Ascending aorta (tissue), 2 donors: ENCODE results near the gene UBXN4. TPM values are rescaled to one million over a fixed set of nuclear protein-coding genes. Genes with fewer than 3 reads are reported as not detected.

Experiments used
- DNase-seq, 2 donors: peaks; one replicate each; pipeline ENCODE4 v3.0.0-alpha.2; 2019; ENCODE audit warnings: low spot score in 2 of 2
- H3K27ac ChIP-seq, 2 donors: fragments of 200-600 bp; sonication (generic); one replicate each; pipeline ENCODE4 v1.5.1; 2016 to 2017; ENCODE audit warnings: mild to moderate bottlenecking in 1 of 2
- H3K27me3 ChIP-seq: fragments of 200-600 bp; sonication (generic); one replicate; pipeline ENCODE4 v1.5.1; 2017
- H3K36me3 ChIP-seq, 2 donors: fragments of 200-600 bp; sonication (generic); one replicate each; pipeline ENCODE4 v1.5.1; 2016
- H3K4me1 ChIP-seq, 2 donors: fragments of 200-600 bp; sonication (generic); one replicate each; pipeline ENCODE4 v1.5.1; 2016 to 2017; ENCODE audit warnings: mild to moderate bottlenecking in 1 of 2
- H3K4me3 ChIP-seq, 2 donors: fragments of 200-600 bp; sonication (generic); one replicate each; pipeline ENCODE4 v1.5.1; 2016 to 2017; ENCODE audit warnings: mild to moderate bottlenecking in 1 of 2
- H3K9me3 ChIP-seq, 2 donors: fragments of 200-600 bp; sonication (generic); one replicate each; pipeline ENCODE4 v1.5.1; 2016
- CTCF ChIP-seq, 3 experiments: fragments of 200-600 bp in 2 of 3; fragments of 450-650 bp in 1 of 3; sonication (generic) in 2 of 3; IDR thresholded peaks; one replicate each; pipeline ENCODE4 v1.5.1; 2016 to 2019; ENCODE audit warnings: antibody characterized with exemption in 3 of 3, mild to moderate bottlenecking in 1 of 3, moderate library complexity in 1 of 3
- intact Hi-C: fragments of 100-400 bp; cut with DNase I; formaldehyde crosslinking; loops from one replicate; pipeline ENCODE4 v1.15.1; 2023
- total RNA-seq: library from RNA; depleted of rRNA; stranded (reverse); fragments of >200 nt; gene quantifications from one replicate; pipeline ENCODE4 v1.1.0, GENCODE V29; 2016

The UBXN4 gene
- total RNA-seq, 1 donor from 2014 or later, result 14.8 TPM

DNA sequence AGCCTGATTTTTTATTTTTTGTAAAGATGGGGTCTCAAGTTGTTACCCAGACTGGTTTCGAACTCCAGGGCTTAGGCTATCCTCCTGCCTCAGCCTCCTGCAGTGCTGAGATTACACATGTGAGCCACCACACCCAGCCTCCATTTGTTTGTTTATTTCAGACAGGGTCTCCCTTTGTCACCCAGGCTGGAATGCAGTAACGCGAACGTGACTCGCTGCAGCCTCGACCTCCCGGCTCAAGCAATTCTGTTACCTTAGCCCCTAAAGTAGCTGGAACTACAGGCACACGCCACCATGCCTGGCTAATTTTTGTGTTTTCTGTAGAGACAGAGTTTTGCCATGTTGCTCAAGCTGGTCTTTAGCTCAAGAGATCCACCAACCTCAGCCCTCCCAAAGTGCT is 27.2 kb downstream of the UBXN4 start:
- H3K36me3 ChIP-seq, result peaks cover 69 to 95% of the 10 kb centered on the region in 2 donors
- DNase-seq, result no peak
- H3K4me3 ChIP-seq, result no peak overlapping the region
- no peaks in the 10 kb centered on the region for H3K27me3 ChIP-seq
- intact Hi-C loops, result no loop called here
- no peaks in the 10 kb centered on the region for H3K9me3 ChIP-seq
- no peak overlapping the region for H3K27ac ChIP-seq
- no peaks in the 10 kb centered on the region for H3K4me1 ChIP-seq
- TF ChIP-seq CTCF (IDR thresholded peaks at IDR 0.05), result no peak

- Histone ChIP-seq H3K4me1 (no peaks in the 10 kb centered on the region), H3K27ac (no peak overlapping the region), H3K36me3 (peaks cover 85 to 93% of the 10 kb centered on the region in 2 donors), H3K9me3 (no peaks in the 10 kb centered on the region), H3K27me3 (no peaks in the 10 kb centered on the region), H3K4me3 (no peak overlapping the region)
- intact Hi-C loops, result no loop called here
- no peak for DNase-seq
- TF ChIP-seq CTCF (IDR thresholded peaks at IDR 0.05), result no peak
These were observed 31.7 kb downstream of the UBXN4 start for GRCh38 chr2:135773319-135773718.

GRCh38 chr2:135773917-135774316 is 32.3 kb downstream of the UBXN4 start:
- no peak overlapping the region for H3K27ac ChIP-seq
- no peaks in the 10 kb centered on the region for H3K9me3 ChIP-seq
- H3K4me1 ChIP-seq, result no peaks in the 10 kb centered on the region
- H3K27me3 ChIP-seq, result no peaks in the 10 kb centered on the region
- H3K4me3 ChIP-seq, result no peak overlapping the region
- intact Hi-C loops, result no loop called here
- TF ChIP-seq CTCF (IDR thresholded peaks at IDR 0.05), result no peak
- DNase-seq, result no peak
- peaks cover 84 to 93% of the 10 kb centered on the region in 2 donors for H3K36me3 ChIP-seq

- Histone ChIP-seq H3K27ac (no peak overlapping the region), H3K4me1 (no peaks in the 10 kb centered on the region), H3K9me3 (no peaks in the 10 kb centered on the region), H3K4me3 (no peak overlapping the region), H3K36me3 (peaks cover 85 to 92% of the 10 kb centered on the region in 2 donors), H3K27me3 (no peaks in the 10 kb centered on the region)
- no peak for TF ChIP-seq CTCF (IDR thresholded peaks at IDR 0.05)
- DNase-seq, result no peak
- intact Hi-C loops, result no loop called here
These were observed 33.8 kb downstream of the UBXN4 start for GRCh38 chr2:135775420-135775819.

GRCh38 chr2:135776367-135776766 is 34.7 kb downstream of the UBXN4 start:
- H3K36me3 ChIP-seq, result peaks cover 85 to 92% of the 10 kb centered on the region in 2 donors
- intact Hi-C loops, result no loop called here

More at GRCh38 chr2:135776367-135776766, 34.7 kb downstream of the UBXN4 start:
- Histone ChIP-seq H3K27ac (no peak overlapping the region), H3K4me3 (no peak overlapping the region), H3K27me3 (no peaks in the 10 kb centered on the region), H3K4me1 (no peaks in the 10 kb centered on the region), H3K9me3 (no peaks in the 10 kb centered on the region)
- no peak for DNase-seq
- no peak for TF ChIP-seq CTCF (IDR thresholded peaks at IDR 0.05)
